Hepatocyte (in vitro differentiated cells): ENCODE results near the gene DGKD. TPM values are rescaled to one million over a fixed set of nuclear protein-coding genes. Genes with fewer than 3 reads are reported as not detected.

Source experiments
- DNase-seq: peaks from one replicate; pipeline ENCODE4 v3.0.0-alpha.2; 2016; ENCODE audit warnings: low spot score
- H2AFZ ChIP-seq: fragments of 200-600 bp; sonication (generic); 2 replicates; pipeline ENCODE4 v1.6.0; 2016; ENCODE audit warnings: antibody characterized with exemption, mild to moderate bottlenecking
- H3K27ac ChIP-seq: fragments of 200-600 bp; sonication (generic); 2 replicates; pipeline ENCODE4 v1.5.1; 2016; ENCODE audit warnings: mild to moderate bottlenecking
- H3K27me3 ChIP-seq: fragments of 200-600 bp; sonication (generic); 2 replicates; pipeline ENCODE4 v1.6.1; 2016
- H3K36me3 ChIP-seq: fragments of 200-600 bp; sonication (generic); replicated peaks from 2 replicates; pipeline ENCODE4 v1.5.1; 2016; ENCODE audit warnings: low read depth; ENCODE audit not compliant: insufficient read depth
- H3K4me1 ChIP-seq: fragments of 200-600 bp; sonication (generic); 2 replicates; pipeline ENCODE4 v1.5.1; 2016; ENCODE audit warnings: mild to moderate bottlenecking, moderate library complexity; ENCODE audit not compliant: insufficient read depth
- H3K4me2 ChIP-seq: fragments of 200-600 bp; sonication (generic); 2 replicates; pipeline ENCODE4 v1.6.0; 2016
- H3K4me3 ChIP-seq: fragments of 200-600 bp; sonication (generic); 2 replicates; pipeline ENCODE4 v1.5.1; 2016; ENCODE audit warnings: mild to moderate bottlenecking
- H3K79me2 ChIP-seq: fragments of 200-600 bp; sonication (generic); 2 replicates; pipeline ENCODE4 v1.6.0; 2017; ENCODE audit warnings: mild to moderate bottlenecking
- H3K9me2 ChIP-seq: fragments of 200-600 bp; sonication (generic); replicated peaks from 2 replicates; pipeline ENCODE4 v1.6.0; 2017; ENCODE audit warnings: mild to moderate bottlenecking; ENCODE audit not compliant: insufficient read depth
- H3K9me3 ChIP-seq: fragments of 200-600 bp; sonication (generic); 2 replicates; pipeline ENCODE4 v1.5.1; 2016; ENCODE audit warnings: low read depth, mild to moderate bottlenecking
- H4K20me1 ChIP-seq: fragments of 200-600 bp; sonication (generic); 2 replicates; pipeline ENCODE4 v1.6.0; 2016; ENCODE audit warnings: mild to moderate bottlenecking; ENCODE audit not compliant: insufficient read depth, poor library complexity, severe bottlenecking
- CTCF ChIP-seq: fragments of 200-600 bp; sonication (generic); IDR thresholded peaks from 2 replicates; pipeline ENCODE4 v1.5.1; 2016; ENCODE audit warnings: antibody characterized with exemption, mild to moderate bottlenecking; ENCODE audit not compliant: poor library complexity
- EZH2 ChIP-seq: fragments of 200-600 bp; sonication (generic); IDR thresholded peaks from 2 replicates; pipeline ENCODE4 v1.6.1; 2016; ENCODE audit warnings: antibody characterized with exemption, mild to moderate bottlenecking, borderline replicate concordance
- EZH2phosphoT487 ChIP-seq: fragments of 200-600 bp; sonication (generic); IDR thresholded peaks from one replicate; pipeline ENCODE4 v1.6.1; 2018; ENCODE audit warnings: antibody characterized with exemption, mild to moderate bottlenecking, low read depth, moderate library complexity; ENCODE audit not compliant: unreplicated experiment, severe bottlenecking
- WGBS: methylation state at CpG from one replicate; pipeline ENCODE4 v1.1.6; 2016; ENCODE audit warnings: low lambda C conversion rate; ENCODE audit errors: missing lambda C conversion rate; 5-methylcytosine and 5-hydroxymethylcytosine counted together
- polyA plus RNA-seq: library from polyadenylated mRNA; unstranded; fragments of >200 nt; fragmentation: Nextera tagmentation; extraction: Ambion mirVana; gene quantifications from 2 replicates; pipeline ENCODE4 v1.2.1, GENCODE V29; 2016
- total RNA-seq: library from RNA; depleted of rRNA; stranded (reverse); fragments of >200 nt; gene quantifications from 2 replicates; pipeline ENCODE4 v1.2.3, GENCODE V29; 2014

DGKD gene
- total and polyA plus RNA-seq, 2 experiments from 2014 or later = 14.2 to 14.3 TPM

GRCh38 chr2:233433029-233433428, 78.7 kb downstream of the DGKD start:
- 96% methylated on average over 2 of the region's 2 CpGs for WGBS
- H3K9me3 ChIP-seq = no peaks in the 10 kb centered on the region
- H3K27ac ChIP-seq = no peak overlapping the region

GRCh38 chr2:233433794-233434193, 79.5 kb downstream of the DGKD start:
- no peaks in the 10 kb centered on the region for H3K36me3 ChIP-seq
- no peaks in the 10 kb centered on the region for H3K9me3 ChIP-seq
- no peaks in the 10 kb centered on the region for H4K20me1 ChIP-seq
- WGBS = 88% methylated on average over 1 of the region's 1 CpG
- no peak overlapping the region for H2AFZ ChIP-seq
- no peak overlapping the region for H3K27ac ChIP-seq
- H3K27me3 ChIP-seq = no peaks in the 10 kb centered on the region
- H3K4me3 ChIP-seq = no peak overlapping the region
- peaks cover 6% of the 10 kb centered on the region for H3K79me2 ChIP-seq
- H3K4me1 ChIP-seq = no peaks in the 10 kb centered on the region
- no peak for TF ChIP-seq EZH2phosphoT487
- TF ChIP-seq CTCF = no peak
- TF ChIP-seq EZH2 = no peak
- H3K9me2 ChIP-seq = no peaks in the 10 kb centered on the region
- no peak overlapping the region for H3K4me2 ChIP-seq
- DNase-seq = no peak

More at GRCh38 chr2:233433029-233433428, 78.7 kb downstream of the DGKD start:
- Histone ChIP-seq H3K4me3 (no peak overlapping the region), H3K36me3 (no peaks in the 10 kb centered on the region), H2AFZ (no peak overlapping the region), H3K27me3 (no peaks in the 10 kb centered on the region), H4K20me1 (no peaks in the 10 kb centered on the region), H3K4me2 (no peak overlapping the region), H3K4me1 (no peaks in the 10 kb centered on the region), H3K79me2 (peaks cover 12% of the 10 kb centered on the region), H3K9me2 (no peaks in the 10 kb centered on the region)
- no peak for DNase-seq
- TF ChIP-seq CTCF = no peak
- no peak for TF ChIP-seq EZH2
- TF ChIP-seq EZH2phosphoT487 = no peak

- no peaks in the 10 kb centered on the region for H3K9me3 ChIP-seq
- TF ChIP-seq EZH2 (no peak), CTCF (no peak), EZH2phosphoT487 (no peak)
- no peaks in the 10 kb centered on the region for H4K20me1 ChIP-seq
- no peaks in the 10 kb centered on the region for H3K9me2 ChIP-seq
- H3K79me2 ChIP-seq = no peaks in the 10 kb centered on the region
- H3K36me3 ChIP-seq = no peaks in the 10 kb centered on the region
- H2AFZ ChIP-seq = no peak overlapping the region
- DNase-seq = no peak
- H3K4me2 ChIP-seq = no peak overlapping the region
- H3K27me3 ChIP-seq = no peaks in the 10 kb centered on the region
- 95% methylated on average over 18 of the region's 18 CpGs for WGBS
- H3K4me3 ChIP-seq = no peak overlapping the region
- no peak overlapping the region for H3K27ac ChIP-seq
- H3K4me1 ChIP-seq = no peaks in the 10 kb centered on the region
These were observed 80.5 kb downstream of the DGKD start for GRCh38 chr2:233434666-233435330.
